ENCODE measurements around the gene IRS2.

GRCh38 chr13:109740121-109740520, 46.3 kb downstream of the IRS2 start:
- TF ChIP-seq EZH2phosphoT487 (IDR thresholded peaks at IDR 0.05; ENCODE audit: borderline replicate concordance, low read depth): no peak
- no peak for TF ChIP-seq JUND (IDR thresholded peaks at IDR 0.05)
- TF ChIP-seq, protein P1, sequence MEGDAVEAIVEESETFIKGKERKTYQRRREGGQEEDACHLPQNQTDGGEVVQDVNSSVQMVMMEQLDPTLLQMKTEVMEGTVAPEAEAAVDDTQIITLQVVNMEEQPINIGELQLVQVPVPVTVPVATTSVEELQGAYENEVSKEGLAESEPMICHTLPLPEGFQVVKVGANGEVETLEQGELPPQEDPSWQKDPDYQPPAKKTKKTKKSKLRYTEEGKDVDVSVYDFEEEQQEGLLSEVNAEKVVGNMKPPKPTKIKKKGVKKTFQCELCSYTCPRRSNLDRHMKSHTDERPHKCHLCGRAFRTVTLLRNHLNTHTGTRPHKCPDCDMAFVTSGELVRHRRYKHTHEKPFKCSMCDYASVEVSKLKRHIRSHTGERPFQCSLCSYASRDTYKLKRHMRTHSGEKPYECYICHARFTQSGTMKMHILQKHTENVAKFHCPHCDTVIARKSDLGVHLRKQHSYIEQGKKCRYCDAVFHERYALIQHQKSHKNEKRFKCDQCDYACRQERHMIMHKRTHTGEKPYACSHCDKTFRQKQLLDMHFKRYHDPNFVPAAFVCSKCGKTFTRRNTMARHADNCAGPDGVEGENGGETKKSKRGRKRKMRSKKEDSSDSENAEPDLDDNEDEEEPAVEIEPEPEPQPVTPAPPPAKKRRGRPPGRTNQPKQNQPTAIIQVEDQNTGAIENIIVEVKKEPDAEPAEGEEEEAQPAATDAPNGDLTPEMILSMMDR (IDR thresholded peaks at IDR 0.05): no peak
- TF ChIP-seq POLR2AphosphoS5 (IDR thresholded peaks at IDR 0.05; ENCODE audit: low read depth, low read length): no peak
- no peak for TF ChIP-seq RAD21 (IDR thresholded peaks at IDR 0.05; ENCODE audit: low read length)

All from SK-N-SH (cell line).